Non-pigmented ciliary epithelial cell (primary cell): Measurements from ENCODE around the gene GPR139.

ENCODE experiments used
- DNase-seq: peaks from one replicate; pipeline ENCODE4 v3.0.0-alpha.2; 2010; ENCODE audit warnings: low read depth

The GPR139 gene

DNA sequence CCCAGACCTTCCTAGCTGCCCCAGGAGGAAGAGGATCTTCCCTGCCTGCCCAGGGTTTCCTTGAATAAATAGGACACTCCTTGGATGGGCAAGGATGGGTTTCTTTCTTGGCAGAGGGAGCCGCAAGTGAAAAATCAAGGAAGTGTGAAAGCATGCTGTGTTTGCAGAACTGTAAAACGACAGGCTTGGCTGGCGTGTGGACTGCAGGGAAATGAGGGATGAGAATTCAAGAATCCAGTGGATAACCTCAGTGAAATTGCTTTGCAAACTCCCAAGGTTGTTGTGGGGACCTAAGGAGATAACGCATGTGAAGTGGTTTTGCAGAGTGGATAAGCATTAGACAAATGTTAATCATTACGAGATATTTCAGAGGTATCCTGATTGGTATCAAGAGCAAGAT lies 20.4 kb downstream of the GPR139 start:
- no peak for DNase-seq

DNA sequence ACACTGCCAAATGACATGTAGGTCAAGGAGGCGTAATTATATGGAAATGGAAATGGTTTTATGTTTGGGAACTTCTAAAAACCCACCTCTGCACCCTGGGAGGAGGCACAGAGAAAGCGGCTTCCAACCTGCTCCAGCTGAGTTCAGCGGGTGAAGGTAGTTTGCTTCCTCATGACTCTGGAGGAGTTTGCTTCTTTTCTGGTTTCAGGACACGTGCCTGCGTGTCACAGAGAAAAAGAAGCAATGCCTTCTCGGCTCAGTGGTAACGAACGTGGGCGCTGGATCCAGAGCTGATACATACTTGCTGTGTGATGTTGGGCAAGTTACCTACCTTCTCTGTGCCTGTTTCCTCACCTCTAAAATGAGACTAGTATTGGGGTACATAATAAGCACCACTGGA lies 22.1 kb downstream of the GPR139 start:
- no peak for DNase-seq

DNA sequence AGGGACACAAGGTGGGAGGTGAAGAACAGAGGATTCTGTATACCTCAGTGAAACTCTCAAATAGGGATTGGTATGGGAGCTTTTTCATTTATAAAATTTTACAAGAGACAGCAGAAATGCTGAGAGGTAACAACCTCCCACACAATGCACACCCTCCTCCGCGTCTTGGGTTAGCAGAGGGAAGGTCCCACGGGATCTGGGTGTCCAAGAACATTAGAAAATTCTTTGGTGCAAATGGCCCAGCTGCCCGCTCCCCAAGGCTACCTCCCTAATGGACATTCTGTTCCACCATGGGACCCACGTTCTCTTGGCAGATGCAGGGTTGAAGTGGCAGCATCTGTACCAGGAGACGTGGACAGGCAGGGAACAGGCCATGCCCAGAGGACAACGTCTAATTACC lies 22.5 kb downstream of the GPR139 start:
- DNase-seq, result no peak

DNA sequence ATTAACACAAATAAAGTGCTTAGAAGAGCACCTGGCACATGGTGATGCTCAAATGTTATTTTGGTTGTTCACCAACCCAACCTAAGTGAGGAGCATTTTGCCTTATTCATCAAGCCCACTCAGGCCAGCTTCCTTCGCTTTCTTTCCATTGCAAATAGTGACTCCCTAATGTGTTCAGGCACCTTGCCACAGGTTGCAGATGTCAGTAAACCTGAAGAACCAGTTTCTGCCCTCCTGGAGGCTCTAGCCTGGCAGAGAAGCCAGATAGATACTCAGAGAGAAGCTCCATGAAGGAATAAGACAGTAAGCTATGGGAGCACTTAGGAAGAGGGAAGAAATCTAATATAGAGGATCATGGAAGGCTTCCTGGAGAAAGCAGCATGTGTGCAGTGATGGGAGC lies 23.9 kb downstream of the GPR139 start:
- no peak for DNase-seq

DNA sequence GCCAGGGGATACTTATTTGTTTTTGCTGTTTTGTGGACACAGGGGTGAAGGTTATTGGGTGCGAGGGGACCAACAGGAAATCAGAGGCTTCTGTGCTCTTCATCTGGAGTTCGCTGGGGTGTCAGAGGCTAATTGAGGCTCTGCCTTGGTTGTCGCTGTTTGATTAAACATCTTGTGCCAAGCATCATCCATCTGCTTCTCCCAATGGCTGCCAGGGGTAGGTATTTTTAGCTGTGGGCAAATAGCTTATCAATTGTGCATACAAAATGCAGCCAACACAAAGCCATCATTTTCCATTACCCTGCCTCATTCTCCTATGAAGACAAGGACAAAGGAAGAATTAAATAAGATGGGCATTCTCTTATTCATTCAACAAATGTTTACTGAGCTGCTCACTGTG lies 27.8 kb downstream of the GPR139 start:
- DNase-seq, result no peak

DNA sequence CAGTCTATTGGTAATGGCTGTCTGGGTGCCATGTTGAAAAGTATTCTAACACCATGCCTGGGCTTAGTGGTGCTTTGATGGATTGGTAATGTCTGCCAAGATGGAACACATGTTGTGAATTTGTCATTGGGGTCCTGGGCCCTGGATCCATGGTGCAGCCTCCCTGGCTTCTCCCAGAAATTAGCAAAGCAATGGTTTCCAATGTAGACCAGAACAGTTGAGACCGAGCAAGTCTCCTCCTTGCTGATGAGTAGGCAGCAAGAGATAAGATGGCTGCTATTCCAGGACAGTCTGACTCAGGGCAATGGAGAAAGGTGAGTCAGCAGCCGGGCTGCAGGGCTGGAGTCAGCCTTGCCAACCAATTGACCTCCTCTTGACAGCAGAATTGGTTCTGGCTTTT lies 30.8 kb downstream of the GPR139 start:
- DNase-seq, result no peak

DNA sequence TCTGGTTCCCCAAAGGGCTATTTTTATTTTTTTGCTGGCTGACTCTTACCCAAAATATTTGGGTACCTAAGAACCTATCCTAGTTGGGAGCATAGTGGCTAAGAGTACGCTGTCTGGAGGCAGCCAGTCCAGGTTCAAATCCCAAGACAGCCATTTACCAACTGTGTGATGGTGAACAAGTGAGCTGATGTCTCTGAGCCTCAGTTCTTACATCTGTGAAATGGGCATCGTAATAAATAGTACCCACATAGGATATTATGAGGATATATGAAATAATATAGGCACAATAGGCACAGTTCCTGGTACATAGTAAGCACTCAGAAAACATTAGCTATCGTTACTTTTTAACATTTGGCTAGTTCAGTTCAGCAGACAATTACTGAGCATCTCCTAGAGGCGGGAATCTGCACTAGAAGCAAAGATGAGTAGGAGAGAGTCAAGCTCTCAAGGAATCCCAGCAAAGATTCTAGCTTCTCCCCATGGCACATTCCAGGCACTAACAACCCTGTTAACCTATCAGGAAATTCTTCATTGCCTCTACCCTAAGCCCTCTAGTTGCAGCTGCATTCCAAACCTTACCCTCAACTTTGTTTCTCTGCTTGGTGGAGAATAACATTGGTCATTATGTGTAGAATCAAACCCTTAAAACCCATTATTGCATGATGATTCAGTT lies 31.6 kb downstream of the GPR139 start:
- no peak for DNase-seq

DNA sequence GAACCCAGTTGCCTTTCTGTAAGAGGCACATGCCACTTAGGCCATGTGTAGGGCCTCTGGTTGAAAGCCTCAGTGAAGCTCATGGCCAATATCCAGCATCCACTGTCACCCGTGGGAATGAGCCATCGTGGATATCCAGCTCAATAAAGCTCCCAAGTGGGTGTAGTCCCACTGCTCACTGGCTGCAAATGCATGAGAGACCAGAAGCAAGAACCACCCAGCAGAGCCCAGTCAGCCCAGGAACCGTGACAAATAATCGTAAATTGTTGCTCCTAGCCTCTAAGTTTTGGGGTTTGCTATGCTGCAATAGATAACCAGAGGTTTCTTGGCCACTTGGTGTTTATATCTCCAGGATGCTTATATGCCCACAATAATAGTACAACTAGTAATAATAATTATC lies 33.7 kb downstream of the GPR139 start:
- no peak for DNase-seq

DNA sequence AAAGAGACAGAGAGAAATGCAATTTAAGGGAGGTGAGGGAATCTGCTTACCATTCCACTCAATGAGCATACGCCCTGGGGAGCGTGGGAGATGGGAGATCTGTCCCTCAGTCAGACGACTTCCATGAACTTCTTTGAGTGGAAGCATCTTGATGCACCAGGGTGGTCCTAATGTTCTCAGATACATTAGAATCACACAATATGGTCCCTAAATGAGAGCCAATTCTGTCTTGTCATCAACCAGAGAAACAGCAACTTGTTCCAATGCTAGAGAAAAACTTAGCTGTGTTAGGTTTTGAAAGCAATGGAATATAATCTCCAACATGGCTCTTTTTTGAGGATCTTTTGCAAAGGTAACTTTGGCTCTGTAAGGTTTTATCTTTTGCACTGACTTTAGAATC lies 44.1 kb downstream of the GPR139 start:
- DNase-seq, result no peak

DNA sequence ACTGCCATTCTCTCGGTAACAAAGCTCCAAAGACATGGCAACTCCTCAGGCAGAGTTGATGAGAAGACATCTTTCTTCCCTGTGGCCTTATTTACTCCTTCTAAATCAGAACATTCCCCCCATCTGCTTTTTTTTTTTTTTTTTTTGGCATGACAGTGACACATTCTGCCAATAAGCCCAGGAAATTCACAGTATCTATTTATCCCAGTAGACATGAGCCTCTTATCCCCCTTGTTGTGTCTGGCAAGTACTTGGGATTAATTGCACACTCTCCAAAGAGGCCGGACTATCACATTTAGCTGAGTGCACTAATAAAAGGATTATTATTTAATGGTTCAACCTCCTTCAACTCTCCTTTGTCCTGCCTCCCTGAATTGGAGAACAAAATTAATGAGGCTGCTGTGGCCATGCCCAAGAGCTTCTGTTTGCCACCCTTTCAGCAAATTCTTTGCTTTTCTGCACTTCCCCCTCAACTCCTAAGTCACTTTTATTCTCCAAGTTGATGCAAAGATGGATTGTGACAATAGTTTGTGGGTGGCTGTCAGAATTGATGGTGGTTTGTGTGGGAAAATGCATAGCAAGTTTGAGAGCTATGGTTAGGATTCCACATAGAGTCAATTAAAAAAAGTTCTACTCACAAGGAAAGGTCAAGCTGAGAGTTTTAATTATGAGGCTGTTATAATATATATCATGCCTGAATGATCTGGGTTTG lies 47.2 kb downstream of the GPR139 start:
- no peak for DNase-seq

DNA sequence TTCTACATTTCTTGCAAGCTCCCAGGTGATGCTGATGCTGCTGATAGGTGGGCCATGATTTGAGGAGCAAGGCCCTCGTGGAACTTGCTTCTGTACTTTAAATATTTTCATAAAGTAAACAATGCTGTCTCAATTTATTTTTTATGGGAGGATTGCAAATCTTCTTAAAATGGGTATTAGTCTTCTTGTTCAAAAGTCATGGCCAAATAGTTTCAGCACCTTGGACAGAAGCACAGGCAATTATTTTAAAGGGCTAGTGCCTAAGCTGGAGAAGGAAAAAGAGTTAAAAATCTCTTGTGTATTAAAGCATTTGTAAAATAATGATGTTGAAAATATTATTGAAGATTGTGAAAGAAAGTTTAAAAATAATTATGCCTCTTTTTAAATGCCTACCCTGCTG lies 50.5 kb downstream of the GPR139 start:
- no peak for DNase-seq

DNA sequence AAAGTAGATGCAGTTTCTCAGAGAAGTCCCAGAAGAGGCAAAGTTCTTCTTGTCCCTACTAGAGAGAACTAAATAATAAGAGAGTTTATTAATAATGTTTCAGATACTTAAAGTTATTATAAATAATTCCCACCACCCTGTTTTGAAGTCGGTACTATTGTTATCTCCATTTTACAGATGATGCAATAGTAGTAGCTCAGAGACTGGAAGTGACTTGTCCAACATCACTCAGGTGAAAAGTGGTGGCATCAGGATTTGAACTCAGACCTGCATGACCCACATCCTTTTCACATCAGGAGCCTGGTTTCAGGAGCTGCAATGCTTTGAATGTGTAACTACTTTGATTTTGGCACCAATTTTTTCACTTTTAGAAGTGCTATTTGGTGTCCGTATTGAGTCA lies 52.7 kb downstream of the GPR139 start:
- no peak for DNase-seq

DNA sequence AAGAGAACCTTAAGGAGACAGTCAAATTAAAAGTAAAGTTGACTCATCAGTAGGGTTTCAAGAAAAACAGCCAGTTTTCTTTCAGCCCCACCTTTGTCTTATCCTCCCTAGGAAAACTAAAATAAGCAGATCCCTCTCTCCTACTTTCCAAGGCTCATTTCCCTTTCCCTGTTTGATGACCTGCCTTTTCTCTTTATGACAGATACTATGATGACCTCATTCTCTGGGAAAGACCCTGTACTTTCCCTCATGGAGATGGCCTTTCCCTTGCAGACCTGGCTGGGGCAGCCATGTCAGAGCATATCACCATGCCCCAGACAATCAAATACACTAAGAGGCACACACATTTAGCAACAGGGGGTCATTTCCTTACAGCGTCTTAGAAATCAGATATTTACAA lies 53.6 kb downstream of the GPR139 start:
- no peak for DNase-seq

DNA sequence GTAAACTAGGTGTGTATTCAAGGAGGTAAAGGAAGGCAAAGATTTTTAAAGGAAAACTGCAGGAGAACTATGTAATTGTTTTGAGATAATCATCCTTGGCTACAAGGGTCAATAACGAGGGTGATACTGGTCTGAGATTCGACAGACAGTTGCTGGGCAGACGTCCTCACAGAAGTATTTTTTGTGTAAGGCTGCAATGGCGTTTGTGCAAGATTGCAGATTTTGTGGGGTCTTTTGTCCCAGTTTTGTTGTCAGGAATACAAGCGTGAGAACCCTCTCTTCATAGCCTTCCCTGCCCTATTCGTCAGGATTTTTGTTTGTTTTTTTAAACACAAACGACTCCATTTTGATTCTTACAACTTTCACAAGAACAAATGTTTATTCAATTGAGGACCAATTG lies 57.5 kb downstream of the GPR139 start:
- DNase-seq, result no peak

DNA sequence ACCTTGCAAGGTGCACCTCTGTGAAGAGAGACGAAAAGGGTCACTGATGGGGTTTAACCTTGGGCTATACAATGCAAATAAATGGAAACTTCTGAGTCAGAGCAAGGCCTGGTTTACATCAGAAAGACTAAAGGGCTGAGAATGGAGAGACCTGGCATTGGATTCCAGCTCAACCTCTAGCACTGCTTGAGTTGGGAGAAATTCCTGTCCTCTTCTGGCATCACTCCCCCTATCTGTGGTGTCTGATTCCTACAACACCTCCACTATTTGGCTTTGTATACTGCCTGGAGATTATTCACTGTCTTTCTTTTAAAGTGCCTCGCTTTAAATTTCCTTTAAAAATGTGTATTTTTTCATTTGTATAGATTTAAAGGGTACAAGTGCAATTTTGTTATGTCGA lies 68.8 kb downstream of the GPR139 start:
- no peak for DNase-seq

DNA sequence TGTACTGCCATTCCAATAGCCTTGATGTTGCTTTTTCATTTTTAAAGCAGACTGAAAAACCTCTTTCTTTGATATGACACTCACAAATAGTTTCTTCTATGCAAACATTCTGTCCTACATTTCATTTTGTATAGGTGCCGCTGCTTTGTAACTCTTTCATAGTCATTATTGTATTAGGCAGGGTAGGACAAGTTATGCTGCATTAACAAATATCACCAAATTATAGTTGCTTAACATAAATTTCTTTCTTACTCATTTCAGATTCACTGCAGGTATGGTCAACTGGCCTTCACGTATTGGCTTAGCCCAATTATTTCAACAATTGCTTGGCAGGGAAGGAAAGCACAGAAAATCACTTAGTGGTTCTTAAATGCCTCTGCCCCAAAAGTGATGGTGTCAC lies 70.8 kb downstream of the GPR139 start:
- DNase-seq, result no peak

DNA sequence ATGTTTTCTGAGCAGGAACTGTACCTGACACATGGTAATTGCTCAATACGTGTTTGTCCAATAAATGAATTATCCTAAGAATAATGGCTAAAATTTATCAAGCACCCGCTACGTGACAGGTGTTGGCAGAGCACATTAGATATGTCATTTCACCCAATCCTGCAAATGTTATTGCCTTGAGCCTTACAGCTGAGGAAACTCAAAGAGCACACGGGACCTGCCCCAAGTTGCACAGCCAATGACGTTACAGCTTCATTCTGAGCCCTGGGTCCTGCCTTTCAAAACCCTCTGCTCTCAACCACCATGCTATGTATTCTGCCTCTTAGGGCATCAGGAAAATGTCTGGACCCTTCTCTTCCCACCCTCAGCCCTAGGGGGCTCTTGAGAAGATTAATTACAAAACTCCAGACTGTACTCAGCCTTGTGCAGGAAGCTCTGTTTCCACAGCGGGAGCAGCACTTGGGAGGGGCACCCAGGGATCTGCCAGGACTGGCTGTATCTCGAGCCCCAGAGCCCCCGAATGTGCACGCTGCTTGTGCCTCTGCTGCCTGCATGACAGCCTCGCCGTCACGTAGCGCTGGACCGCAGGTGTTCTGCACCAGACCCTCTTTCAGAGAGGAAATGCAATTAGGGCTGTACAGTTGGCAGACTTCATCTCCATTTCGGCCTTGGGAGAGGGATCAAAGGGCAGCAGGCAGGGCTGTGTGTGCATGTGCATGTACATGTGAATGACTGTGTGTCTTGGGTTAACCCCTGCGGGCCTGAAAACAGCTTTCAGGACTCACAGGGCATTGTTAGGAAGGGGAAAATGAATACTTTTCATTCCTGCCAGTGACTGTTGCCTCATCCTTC lies 71.6 kb downstream of the GPR139 start:
- no peak for DNase-seq

DNA sequence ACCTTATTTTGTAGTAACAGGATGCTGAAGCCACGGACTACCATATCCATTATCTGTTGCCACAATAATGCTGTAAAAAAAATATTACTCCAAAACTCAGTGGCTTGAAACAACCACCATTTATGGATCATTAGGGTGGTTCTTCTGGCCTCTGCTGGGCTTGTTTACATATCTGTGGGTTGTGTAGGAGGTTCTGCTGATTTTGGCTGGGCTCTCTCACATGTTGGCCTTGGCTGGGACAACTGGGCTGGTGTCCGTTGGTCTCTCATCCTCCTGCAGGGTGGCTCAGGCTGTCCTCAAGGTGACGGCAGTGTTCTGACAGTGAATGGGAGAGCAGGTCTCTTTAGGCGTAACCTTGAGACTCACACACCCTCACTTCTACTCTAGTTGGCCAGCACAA lies 76.0 kb downstream of the GPR139 start:
- DNase-seq, result no peak

DNA sequence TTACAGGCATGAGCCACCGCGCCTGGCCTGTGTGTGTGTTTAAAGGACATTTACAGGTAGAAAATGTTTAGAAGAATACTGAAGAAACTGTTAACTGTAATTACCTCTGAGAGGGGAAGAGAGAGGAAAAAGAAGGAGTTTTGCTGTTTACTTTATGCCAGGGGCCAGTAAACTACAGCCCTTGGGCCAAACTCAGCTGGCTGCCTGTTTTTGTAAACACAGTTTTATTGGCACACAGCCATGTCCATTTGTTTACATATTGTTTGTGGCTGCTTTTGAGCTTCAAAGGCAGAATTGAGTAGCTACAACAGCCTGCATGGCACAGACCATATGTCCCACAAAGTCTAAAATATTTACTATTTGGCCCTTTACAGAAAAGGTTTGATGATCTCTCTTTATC lies 76.4 kb downstream of the GPR139 start:
- no peak for DNase-seq

DNA sequence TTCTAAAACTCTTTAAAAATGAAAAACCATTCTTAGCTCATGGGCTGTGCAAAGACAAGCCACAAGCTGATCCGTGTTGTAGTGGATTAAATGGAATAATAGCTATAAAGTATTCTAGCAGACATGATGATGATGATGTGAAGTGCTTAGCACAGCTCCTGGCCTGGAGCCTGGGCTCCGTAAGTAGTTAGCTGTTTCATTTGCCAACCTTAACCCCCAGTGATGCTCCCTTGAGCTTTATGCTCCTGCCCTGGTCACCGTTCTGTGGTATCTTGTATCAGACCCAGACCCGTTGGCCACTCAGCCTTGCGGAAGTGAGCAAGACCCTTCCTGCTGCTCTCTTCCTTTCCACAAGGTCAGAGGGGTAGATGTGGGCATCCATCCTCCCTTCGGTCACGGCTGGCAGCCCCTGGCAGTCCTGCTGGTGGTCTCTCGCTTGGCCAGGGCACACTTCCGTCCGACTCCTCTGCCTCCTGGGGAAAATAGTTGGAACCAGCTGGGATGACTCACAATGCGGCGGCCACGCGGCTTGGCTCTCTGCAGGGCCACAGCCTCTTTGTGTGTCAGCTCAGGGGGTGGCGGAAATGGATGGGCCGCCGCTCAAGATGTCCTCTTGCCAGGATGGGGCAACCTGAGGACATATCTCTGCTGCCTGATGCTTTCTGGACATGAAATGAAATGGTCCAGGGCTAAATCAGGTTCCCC lies 79.1 kb downstream of the GPR139 start:
- no peak for DNase-seq

DNA sequence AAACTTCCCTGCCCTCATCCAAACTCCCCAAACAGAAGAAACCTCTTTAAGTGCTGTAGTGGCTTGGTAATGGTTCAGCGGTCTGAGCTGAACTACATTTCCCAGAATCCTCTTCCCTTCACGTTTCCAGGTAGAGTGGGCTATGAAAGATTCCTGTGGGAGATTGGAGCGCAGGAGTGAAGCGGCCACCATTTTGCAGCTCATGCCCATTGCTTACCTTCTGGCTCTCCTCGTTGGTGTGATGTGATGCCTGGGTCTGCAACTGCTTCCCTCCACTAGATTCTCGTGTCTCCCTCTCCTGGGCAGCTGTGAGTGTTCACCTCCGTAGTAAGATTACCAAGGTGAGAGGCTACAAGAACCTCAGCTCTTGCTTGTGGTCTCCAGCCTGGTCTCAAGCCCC lies 82.1 kb downstream of the GPR139 start:
- DNase-seq, result no peak

DNA sequence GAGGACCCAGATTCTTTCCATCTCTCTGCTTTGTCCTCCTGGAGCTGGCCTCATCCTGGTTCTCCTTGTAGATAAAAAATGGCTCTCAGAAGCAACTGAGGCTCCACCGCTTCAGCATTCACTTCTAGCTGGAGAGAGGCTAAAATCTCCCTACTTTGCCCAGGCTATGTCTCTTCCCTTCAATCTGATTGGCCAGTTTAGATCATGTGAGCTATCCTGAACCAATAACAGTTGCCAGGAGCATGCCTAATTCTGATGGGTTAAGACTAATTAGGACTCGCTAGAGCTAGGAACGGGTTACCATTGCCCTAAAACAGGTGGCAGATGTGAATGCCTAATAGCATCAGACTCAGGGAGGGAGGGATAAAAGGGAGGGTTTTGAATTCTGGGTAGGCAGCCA lies 89.6 kb downstream of the GPR139 start:
- DNase-seq, result no peak
